H1 (cell line): ENCODE measurements around the gene CCAR1. TPM values are rescaled to one million over a fixed set of nuclear protein-coding genes. Genes with fewer than 3 reads are reported as not detected.

Experiments
- FOSL1 ChIP-seq: IDR thresholded peaks from 2 replicates; pipeline ENCODE4 v1.6.1; 2011; ENCODE audit warnings: mild to moderate bottlenecking, low read depth, low read length, moderate library complexity; ENCODE audit not compliant: insufficient read depth
- HDAC6 ChIP-seq: IDR thresholded peaks from one replicate; pipeline ENCODE4 v1.7.1; 2012; ENCODE audit warnings: low read depth, mild to moderate bottlenecking, inconsistent platforms, low read length, moderate library complexity
- JUN ChIP-seq: IDR thresholded peaks from 2 replicates; pipeline ENCODE4 v1.6.1; 2011; ENCODE audit warnings: low read depth, mild to moderate bottlenecking, improper control_type of control experiment, low read length
- TAF1 ChIP-seq: IDR thresholded peaks from 2 replicates; pipeline ENCODE4 v1.6.1; 2011; ENCODE audit warnings: mild to moderate bottlenecking, low read depth, low read length
- polyA plus RNA-seq, 7 experiments: library from polyadenylated mRNA; depleted of rRNA in 3 of 7; stranded (reverse) in 5 of 7; unstranded in 2 of 7; fragments of >200 nt in 5 of 7; fragments of 200-250 nt in 2 of 7; gene quantifications; 1 replicate in 5 of 7; 2 replicates in 1 of 7; 4 replicates in 1 of 7; pipeline versions ENCODE4 v1.2.1 to v1.2.3, GENCODE V29; 2011 to 2013; ENCODE audit warnings: missing spikeins in 2 of 7, mixed read lengths in 2 of 7
- total RNA-seq: library from RNA; stranded (reverse); fragmentation: NEBNext Ultra II Directional; extraction: Animal tissue kit (Norgen Biotek cat#: 25700); gene quantifications from 2 replicates; pipeline ENCODE4 v1.2.1, GENCODE V29; 2021

Gene CCAR1
- total and polyA plus RNA-seq, 2 of the 8 experiments (the other 6 are each of a cell fraction or from before 2014, with no cell fraction given) = 91.6 to 111 TPM

GRCh38 chr10:68831961-68832455 lies 111.0 kb downstream of the CCAR1 start (continued):
- TF ChIP-seq JUN (no peak), FOSL1 (no peak), HDAC6 (no peak), TAF1 (no peak)
- TF ChIP-seq, all 59 proteins: peak for 0
